ENCODE data around the gene CCL15.
"Not testable (repeated sequence)": the region's sequence is repeated elsewhere in the genome, so short reads cannot be mapped to it uniquely, and the experiment has no call there.

The CCL15 gene, protein sequence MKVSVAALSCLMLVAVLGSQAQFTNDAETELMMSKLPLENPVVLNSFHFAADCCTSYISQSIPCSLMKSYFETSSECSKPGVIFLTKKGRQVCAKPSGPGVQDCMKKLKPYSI

DNA sequence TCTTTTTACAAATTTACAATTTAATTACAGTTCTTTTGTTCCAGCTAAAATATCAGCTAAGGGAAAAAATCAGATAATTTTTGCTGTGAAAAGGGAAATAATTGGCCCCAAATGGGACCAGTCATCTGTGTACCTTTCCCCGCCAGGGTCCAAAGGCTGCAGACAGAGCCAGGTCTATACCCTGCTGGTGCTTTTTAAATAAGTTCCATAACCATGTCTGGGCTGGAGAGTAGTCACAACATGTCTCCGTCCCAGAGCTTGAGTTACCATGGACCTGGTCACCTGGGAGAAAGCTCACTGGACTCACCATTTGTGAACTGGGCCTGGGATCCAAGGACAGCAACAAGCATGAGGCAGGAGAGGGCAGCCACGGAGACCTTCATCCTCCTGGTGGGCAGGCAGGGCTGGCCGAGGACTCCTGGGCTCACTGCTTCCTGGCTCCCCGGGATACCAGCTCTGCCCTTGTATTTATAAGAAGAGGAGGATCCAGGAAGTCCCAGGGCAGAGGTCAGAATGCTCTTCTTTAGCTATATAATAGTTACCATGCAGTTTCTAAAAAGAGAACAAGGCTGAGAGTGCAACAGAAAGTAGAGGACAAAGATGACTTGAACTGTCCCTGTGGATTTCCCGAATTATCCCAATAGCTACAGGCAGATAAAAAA is at the start of gene CCL15:
TSS of gene CCL15 (minus strand) at position 444 of the 662 bp plus-strand sequence. CDS start at position 383, 61 bp downstream.
- peak; percentile 32 for DNase-seq (ENCODE audit: low spot score)

DNA sequence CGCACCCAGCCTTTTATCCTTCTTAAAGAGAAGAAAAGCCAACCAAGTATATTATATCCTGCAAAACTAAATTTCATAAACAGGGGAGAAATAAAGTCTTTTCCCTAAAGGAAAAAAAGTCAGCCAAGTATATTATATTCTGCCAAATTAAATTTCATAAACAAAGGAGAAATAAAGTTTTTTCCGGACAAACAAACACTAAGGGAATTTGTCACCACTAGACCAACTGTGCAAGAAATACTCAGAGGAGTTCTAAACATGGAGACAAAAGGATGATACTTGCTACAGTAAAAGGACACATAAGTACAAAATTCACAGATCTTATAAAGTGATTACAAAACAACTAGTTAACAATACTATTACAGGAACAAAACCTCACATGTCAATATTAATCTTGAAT is 48.3 kb upstream of the CCL15 start:
- no peak for DNase-seq (ENCODE audit: low spot score)

DNA sequence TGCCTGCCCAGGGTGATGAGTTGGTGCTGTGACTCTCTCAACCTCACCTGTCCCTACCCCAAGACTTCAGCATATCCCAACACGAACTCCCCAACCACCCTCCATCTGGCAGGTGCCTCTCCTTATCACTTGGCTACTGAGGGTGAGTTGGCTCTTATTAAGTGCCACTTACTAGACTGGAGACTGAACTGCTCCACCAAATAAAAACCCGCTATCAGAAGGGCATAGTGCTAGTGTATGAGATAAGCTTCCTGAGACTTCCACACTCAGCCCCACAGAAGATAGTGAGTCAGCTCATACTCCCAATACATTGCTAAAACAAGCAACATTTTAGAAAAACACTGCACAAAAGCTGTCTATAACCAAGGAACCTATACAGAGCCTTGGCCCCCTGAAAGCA is 46.7 kb upstream of the CCL15 start:
- DNase-seq (ENCODE audit: low spot score) = no peak

DNA sequence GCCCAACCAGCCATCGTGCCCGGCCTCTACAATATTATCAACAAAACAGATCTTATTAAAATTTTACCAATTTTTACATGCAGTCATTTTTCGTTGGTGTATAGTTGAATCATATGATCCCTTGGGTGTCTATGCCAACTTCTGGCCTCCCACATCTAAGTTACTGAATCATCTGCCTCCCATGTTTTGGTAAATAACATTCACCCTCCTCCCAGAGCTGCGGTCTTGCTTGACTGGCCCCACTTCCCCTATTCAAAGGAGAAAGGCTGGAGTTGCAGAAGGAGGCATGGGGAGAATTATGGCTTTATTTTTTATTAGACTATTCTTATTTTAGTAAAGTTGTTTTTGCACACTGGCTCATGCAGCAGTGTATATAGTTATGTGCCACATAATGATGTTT is 34.9 kb upstream of the CCL15 start:
- no peak for DNase-seq (ENCODE audit: low spot score)

DNA sequence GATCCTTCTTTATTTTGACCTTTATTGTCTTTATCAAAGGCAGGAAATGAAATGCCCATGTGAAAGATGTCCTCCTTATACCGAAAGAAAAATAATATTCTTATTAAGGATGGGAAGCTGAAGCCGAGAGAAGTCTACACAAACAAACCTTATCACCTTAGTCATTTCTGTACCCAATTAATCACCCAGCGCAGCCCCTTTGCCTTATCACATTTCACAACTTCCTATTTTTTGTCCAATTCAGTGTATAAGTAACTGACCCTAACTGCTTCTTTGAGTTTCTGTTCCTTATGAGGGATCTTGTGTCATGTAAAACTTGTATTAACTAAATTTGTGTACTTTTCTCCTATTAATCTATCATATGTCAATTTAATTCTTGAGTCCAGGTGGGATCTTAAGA is 32.8 kb upstream of the CCL15 start:
- no peak for DNase-seq (ENCODE audit: low spot score)

DNA sequence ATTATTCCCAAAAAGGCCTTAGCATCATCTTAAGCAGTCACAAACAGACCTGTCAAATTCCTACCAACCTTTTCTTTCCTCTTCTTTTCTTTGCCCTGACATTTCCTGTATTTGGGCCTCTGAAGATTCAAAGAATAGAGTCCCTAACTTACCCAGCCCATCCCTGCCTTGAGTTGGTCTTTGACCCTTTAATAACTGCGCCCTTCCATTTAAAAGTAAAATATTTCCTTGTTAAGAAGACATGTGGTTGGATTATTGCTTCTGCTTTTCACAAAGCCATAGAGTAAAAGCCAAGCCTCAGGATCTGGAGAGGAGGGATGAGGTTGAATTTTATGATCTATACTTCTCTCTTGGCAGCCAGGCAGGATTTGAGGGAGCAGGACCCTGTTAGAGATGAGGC is 29.6 kb upstream of the CCL15 start:
- DNase-seq (ENCODE audit: low spot score) = peak; percentile 14

DNA sequence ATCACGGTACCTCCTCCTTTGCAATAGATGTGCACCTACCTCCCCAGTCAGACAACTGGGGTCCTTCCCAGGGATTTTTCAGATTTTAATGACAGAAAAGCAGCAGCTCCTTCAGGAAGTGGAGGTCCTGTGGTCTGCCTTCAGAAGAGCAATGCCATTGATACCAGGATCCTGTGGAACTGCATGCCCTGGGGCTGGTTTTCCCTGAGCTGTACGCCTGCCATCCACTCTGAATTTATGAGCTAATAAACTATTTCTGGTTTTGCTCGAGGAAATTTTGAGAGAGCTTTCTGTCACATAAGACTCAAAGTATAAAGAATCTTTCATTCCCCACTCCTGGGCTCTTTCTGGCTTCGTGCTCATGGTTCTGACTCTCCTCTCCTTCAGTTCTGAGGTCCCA is 26.4 kb upstream of the CCL15 start:
- no peak for DNase-seq (ENCODE audit: low spot score)

DNA sequence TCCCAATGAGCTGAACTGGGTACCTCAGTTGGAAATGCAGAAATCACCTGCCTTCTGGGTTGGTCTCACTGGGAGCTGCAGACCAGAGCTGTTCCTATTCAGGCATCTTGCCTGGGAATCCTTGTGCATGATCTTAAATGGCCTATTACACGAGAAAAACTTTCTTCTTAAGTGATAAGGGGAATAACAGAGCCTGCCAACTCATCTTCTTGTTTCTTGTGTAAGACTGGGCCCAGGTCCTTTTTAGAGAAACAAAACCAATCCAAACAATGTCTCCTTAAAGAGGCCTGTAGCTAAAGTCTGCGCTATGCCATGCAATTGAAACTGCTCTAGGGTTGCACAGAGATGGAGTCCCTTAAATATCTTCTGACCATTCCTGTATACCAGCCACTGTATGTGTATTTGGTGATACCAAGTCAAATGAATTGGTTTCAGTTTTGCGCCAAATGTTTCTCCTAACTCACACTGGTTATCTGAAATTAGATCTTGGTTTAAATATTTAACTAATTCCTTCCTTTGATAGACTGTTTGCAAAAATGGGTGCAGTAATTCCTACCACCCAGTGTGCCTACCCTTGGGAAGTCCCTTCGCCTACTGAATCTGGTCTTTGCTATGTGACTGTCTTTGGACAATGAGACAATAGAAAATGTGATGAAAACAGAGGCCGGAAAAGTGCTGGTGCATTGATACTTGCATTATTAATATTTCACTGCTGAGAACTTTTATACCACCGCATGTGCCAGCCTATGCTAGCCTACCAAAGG is 22.9 kb upstream of the CCL15 start:
- DNase-seq (ENCODE audit: low spot score) = no peak

DNA sequence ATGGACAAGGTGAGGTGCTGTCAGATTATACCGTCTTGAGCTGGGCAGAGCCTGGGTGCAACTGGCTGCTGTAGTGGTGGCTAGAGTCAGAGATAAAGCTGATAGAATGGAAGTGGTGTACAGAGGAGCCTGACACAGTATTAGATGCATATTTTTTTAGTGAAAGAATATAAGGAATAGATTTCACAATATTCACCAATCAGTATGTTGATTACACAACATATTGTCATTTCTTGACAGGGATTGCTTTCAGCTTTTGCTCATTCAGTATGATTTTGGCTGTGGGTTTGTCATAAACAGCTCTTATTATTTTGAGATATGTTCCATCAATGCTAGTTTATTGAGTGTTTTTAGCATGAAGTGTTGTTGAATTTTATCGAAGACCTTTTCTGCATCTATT is 18.1 kb upstream of the CCL15 start:
- no peak for DNase-seq (ENCODE audit: low spot score)

DNA sequence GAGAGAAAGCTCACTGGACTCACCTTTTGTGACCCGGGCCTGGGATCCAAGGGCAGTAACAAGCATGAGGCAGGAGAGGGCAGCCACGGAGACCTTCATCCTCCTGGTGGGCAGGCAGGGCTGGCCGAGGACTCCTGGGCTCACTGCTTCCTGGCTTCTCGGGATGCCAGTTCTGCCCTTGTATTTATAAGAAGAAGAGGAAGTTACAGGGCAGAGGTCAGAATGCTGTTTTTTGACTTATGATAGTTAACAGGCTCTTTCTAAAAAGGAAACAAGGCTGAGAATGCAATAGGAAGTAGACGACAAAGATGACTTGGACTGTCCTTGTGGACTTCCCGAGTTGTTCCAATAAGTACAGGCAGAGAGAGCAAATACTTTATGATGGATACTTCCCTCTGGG is 16.4 kb upstream of the CCL15 start, which contains the start of gene CCL23:
TSS of gene CCL23 (minus strand) at position 174 of the 400 bp plus-strand sequence. CDS start at position 99, 75 bp downstream.
- no peak for DNase-seq (ENCODE audit: low spot score)

DNA sequence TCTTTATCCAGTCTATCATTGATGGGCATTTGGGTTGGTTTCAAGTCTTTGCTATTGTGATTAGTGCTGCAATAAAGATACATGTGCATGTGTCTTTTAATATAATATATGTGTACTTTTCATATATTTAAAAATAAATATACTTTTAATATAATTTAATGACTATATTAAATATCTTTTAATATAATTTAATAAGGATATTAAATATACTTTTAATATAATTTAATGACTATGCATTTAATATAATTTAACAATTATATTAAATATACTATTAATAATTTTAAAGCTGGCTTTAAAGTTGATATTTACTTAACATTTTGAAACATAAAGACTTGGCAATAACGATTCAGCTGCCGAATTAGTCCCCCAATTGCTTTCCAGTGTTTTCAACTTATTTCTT is 15.2 kb upstream of the CCL15 start:
- no peak for DNase-seq (ENCODE audit: low spot score)

DNA sequence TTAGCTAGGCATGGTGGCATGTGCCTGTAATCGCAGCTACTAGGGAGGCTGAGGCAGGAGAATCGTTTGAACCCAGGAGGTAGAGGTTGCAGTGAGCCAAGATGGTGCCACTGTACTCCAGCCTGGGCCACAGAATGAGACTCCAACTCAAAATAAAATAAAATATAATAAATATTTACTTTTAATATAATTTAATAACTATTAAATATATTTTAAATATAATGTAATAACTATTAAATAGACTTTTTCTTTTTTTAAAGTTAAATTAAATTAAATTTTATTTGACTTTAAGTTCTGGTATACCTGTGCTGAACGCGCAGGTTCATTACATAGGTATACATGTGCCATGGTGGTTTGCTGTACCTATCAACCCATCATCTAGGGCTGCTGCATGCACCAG is 14.5 kb upstream of the CCL15 start:
- not testable (repeated sequence) for DNase-seq (ENCODE audit: low spot score)

DNA sequence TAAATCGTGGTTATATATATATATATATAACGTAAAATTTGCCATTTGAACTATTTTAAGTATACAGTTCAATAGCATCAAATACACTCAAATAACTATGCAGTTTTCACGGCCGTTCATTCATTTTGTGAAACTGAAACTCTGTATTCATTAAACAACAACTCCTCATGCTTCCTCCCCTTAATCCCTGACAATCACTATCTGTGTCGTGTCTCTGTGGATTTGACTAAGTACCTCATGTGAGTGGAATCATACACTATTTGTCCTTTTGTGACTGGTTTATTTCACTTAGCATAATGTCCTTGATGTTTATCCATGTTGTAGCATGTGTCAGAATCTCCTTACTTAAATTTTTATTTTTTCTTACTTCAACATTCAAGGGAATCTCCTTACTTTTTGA is 13.6 kb upstream of the CCL15 start:
- no peak for DNase-seq (ENCODE audit: low spot score)

DNA sequence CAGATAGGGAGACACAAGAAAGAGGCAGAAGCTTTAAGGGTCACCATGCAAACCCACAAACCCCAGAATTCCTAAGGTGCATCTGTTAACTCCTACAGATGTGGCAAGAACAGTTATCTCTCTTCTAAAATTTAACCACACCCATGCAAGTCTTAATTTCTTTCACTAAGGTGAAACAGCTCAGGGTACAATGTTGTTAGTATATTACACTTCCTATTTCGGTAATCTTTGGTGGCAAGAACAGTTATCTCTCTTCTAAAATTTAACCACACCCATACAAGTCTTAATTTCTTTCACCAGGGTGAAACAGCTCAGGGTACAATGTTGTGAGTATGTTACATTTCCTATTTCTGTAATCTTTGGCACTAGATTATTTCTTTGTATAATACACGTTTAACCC is 9.8 kb upstream of the CCL15 start:
- DNase-seq (ENCODE audit: low spot score) = no peak

DNA sequence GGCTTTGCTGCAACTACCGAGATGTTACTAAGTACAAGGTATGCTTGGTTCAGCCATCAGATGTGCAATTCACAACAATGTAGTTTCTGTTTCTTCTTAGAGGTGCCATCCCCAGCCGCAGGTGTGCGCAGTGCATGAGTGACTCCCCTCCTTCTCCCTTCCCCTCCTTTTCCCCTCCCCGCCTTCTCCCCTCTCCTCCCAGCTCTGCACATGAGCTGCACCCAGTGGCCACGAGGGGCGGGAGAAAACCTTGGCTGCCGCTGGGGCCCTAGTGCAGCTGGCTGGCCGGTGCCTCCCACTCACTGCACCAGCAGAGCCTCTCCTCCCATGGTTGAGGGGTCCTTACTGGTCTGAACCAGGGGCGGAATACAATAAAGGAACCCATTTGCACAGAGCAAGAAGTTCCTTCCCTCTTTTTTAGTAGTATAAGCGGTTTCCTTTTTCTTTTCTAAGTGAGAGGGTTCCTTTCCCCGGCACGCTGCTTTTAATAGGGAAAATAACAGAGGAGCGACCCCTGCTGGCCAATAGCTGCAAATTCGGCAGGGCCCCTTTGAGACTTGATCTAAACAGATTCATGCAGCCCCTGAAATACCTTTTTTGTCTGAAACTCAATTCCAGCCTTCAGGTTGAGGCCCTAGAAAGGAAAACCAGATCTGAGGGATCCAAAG is 7.8 kb upstream of the CCL15 start:
- no peak for DNase-seq (ENCODE audit: low spot score)

DNA sequence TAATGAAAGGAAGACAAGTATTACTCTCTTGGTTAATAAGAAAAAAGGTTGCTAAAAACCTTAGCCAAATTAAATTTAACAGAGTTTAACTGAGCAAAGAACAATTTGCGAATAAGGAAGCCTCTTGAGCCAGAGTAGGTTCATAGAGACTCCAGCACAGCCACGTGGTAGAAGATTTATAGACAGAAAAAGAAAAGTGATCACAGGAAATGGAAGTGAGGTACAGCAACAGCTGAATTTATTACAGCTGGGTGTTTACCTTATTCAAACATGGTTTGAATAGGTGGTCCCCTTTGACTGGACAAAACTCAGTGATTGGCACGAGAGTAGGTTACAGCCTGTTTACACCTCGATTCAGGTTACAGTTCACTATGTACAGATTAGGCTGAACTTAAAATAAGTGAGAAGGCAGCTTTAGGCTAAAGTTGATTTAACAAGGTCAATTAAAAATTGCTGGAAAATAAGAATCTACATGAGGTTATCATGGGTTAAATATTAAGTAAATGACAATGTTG is 3.3 kb upstream of the CCL15 start:
- no peak for DNase-seq (ENCODE audit: low spot score)

DNA sequence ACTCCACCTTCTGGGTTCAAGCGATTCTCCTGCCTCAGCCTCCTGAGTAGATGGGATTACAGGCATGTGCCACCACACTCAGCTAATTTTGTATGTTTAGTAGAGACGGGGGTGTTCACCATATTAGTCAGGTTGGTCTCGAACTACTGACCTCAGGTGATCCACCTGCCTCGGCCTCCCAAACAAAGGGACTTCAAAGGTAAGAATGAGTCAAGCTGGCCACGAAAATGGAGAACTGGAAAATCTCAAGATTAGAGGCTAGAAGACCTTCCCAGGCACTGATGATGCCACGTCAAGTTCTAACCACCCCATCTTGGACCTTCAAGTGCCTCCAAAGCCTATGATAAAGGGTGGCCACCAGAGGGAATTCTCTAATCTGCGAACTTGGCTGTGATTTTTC is 1.3 kb upstream of the CCL15 start:
- DNase-seq (ENCODE audit: low spot score) = no peak

DNA sequence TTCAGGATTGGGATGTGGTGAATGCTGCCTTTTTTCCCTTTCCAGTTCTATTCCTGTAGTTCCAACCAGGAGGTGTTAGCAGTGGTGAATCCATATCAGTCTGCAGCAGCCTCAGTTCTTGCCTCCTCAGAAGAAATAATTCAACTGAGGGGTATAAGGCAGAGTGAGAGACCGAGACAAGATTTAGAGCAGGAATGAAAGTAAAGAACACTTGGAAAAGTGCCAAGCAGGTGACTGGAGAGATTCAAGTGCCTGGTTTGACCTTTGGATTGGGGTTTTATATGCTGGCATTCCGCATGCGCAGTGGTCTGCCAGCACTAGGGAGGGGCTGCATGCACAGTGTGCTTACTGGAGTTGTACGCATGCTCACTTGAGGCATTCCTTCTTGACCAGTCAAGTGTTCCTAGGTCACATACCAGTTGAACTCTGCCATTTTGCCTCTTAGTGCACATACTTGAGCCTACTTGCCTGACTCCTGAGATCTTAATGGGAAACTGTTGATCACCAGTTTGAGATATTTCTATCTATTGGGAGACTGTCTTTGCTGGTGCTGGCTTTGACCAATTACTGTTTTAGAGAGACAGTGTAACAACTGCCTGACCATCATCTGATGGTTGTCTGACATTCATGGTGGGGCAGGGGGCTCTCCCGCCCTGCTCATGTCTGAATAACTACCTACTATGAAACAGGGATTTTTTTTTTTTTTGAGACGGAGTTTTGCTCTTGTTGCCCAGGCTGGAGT is 680 bp upstream of the CCL15 start:
- DNase-seq (ENCODE audit: low spot score) = peak; percentile 92

DNA sequence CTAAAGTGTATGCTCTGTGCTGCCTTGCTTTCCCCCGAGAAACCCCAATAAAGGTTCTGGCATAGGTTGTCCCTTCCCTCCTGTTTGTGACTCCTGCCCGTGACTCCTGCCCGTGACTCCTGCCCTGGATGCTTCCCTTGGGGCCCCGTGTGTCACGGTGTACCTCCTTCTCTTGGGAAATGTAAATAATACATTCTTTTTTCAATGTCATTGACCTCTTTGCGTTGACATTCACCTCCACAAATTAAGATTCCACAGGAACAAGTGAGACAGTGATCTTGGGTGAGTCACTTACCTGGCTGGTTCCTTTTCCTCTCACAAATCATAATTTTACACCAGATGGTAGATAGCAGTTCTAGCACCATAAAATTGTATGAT is 632 bp downstream of the CCL15 start:
- peak; percentile 7 for DNase-seq (ENCODE audit: low spot score)

DNA sequence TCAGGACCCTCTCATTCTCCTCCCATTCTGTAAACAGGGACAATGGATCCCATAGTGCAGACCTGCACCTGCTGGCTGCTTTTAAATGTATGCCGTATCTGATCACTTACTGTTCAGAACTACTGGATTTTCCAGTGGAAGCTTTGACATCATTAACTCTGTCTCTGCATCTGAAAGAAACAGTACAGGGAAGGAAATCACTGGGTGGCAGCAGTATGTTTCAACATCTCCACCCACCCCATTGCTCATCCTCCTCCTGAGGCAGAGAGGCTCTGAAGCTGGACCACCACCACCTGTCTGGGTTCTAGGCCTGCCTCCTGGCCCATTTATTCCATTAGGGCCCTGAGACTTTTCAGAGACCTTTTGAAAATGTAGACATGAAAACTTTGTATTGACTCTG is 2.6 kb downstream of the CCL15 start:
- no peak for DNase-seq (ENCODE audit: low spot score)

DNA sequence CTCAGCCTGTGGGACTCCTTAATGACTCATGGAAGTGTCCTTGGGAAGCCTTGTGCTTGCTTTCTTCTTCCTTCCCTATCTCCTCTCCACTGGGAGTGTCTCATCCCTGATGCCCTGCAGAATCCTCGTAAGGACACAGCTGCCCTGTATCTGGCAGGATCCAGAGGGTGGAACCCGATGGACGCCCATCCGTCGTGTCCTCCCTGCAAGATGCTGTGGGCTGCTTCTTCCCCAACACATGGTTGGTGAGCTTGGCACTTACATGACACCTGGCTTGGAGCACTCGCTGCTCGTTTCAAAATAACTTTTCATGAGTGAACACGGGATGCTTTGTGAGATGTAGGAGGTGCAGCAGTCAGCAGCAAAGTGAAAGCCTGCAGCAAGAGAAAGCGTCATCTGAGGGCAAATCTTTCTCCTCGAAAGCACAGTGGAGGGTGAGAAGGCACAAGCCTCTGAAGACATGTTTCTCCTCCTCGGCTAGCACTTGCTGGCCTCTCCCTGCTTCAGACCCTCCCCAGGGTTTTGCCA is 3.3 kb downstream of the CCL15 start:
- DNase-seq (ENCODE audit: low spot score) = no peak

DNA sequence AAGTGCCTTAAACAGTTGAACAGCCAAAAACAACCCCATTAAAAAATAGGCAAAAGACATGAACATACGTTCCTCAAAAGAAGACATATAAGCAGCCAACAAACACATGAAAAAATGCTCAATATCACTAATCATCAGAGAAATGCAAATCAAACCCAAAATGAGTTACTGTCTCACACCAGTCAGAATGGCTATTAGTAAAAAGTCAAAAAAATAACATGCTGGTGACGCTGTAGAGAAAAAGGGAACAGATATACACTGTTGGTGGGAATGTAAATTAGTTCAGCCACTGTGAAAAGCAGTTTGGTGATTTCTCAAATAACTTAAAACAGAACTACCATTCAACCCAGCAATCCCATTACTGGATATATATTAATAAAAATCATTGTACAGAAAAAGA is 6.0 kb downstream of the CCL15 start:
- not testable (repeated sequence) for DNase-seq (ENCODE audit: low spot score)
